Mesenchymal stem cell (in vitro differentiated cells and primary cell): ENCODE data around the gene NFKB1.

Source experiments
- DNase-seq: peaks from one replicate; pipeline ENCODE4 v3.0.0-alpha.2; 2013
- H2AFZ ChIP-seq: one replicate; pipeline ENCODE4 v1.6.1; 2013; ENCODE audit warnings: low read depth, mild to moderate bottlenecking, control low read depth, inconsistent platforms, low read length, moderate library complexity
- H2AK5ac ChIP-seq: 2 replicates; pipeline ENCODE4 v1.6.1; 2013; ENCODE audit warnings: low read length, moderate library complexity, mild to moderate bottlenecking, inconsistent platforms; ENCODE audit not compliant: severe bottlenecking
- H2BK120ac ChIP-seq: one replicate; pipeline ENCODE4 v1.6.1; 2013; ENCODE audit warnings: low read depth, mild to moderate bottlenecking, inconsistent platforms, low read length, moderate library complexity
- H2BK12ac ChIP-seq, 2 experiments: one replicate each; pipeline ENCODE4 v1.6.1; 2013; ENCODE audit warnings: inconsistent platforms in 2 of 2, low read length in 2 of 2, mild to moderate bottlenecking in 2 of 2, moderate library complexity in 2 of 2, control low read depth in 1 of 2
- H2BK15ac ChIP-seq: one replicate; pipeline ENCODE4 v1.6.1; 2013; ENCODE audit warnings: mild to moderate bottlenecking, low read depth, inconsistent platforms; ENCODE audit not compliant: poor library complexity, severe bottlenecking
- H2BK5ac ChIP-seq: 2 replicates; pipeline ENCODE4 v1.6.1; 2013; ENCODE audit warnings: low read depth, mild to moderate bottlenecking, low read length, control low read depth, inconsistent platforms; ENCODE audit not compliant: poor library complexity, severe bottlenecking
- H3K14ac ChIP-seq, 2 experiments: one replicate each; pipeline ENCODE4 v1.6.1; 2013; ENCODE audit warnings: inconsistent platforms in 2 of 2, low read length in 2 of 2, control low read depth in 1 of 2, mild to moderate bottlenecking in 1 of 2, moderate library complexity in 1 of 2
- H3K18ac ChIP-seq, 2 experiments: one replicate each; pipeline ENCODE4 v1.6.1; 2013; ENCODE audit warnings: inconsistent platforms in 2 of 2, low read length in 2 of 2, control low read depth in 1 of 2, low read depth in 1 of 2, mild to moderate bottlenecking in 1 of 2
- H3K23ac ChIP-seq, 2 experiments: one replicate each; pipeline ENCODE4 v1.6.1; 2013; ENCODE audit warnings: inconsistent platforms in 2 of 2, low read length in 2 of 2, mild to moderate bottlenecking in 2 of 2, moderate library complexity in 2 of 2, control low read depth in 1 of 2
- H3K27ac ChIP-seq: 2 replicates; pipeline ENCODE4 v1.5.1; 2013; ENCODE audit warnings: mild to moderate bottlenecking, moderate library complexity, low read length, control low read depth, inconsistent platforms; ENCODE audit not compliant: poor library complexity, severe bottlenecking
- H3K27me3 ChIP-seq, 2 experiments: 2 replicates each; pipeline versions ENCODE4 v1.6.1 to v1.7.0; 2013; ENCODE audit warnings: low read length in 2 of 2, mild to moderate bottlenecking in 2 of 2, moderate library complexity in 2 of 2, control low read depth in 1 of 2, inconsistent platforms in 1 of 2; ENCODE audit not compliant: control insufficient read depth in 1 of 2, insufficient read depth in 1 of 2
- H3K36me3 ChIP-seq, 2 experiments: 2 replicates each; pipeline versions ENCODE4 v1.6.1 to v1.7.0; 2013; ENCODE audit warnings: low read length in 2 of 2, control low read depth in 1 of 2, inconsistent platforms in 1 of 2, low read depth in 1 of 2, mild to moderate bottlenecking in 1 of 2; ENCODE audit not compliant: insufficient read depth in 2 of 2, control insufficient read depth in 1 of 2
- H3K4ac ChIP-seq, 2 experiments: one replicate each; pipeline ENCODE4 v1.6.1; 2013; ENCODE audit warnings: inconsistent platforms in 2 of 2, low read length in 2 of 2, mild to moderate bottlenecking in 2 of 2, moderate library complexity in 2 of 2, control low read depth in 1 of 2, low read depth in 1 of 2
- H3K4me1 ChIP-seq: 2 replicates; pipeline ENCODE4 v1.6.1; 2013; ENCODE audit warnings: low read depth, low read length, control low read depth; ENCODE audit not compliant: control insufficient read depth, insufficient read depth
- H3K4me2 ChIP-seq: 2 replicates; pipeline ENCODE4 v1.6.1; 2013; ENCODE audit warnings: low read length, mild to moderate bottlenecking, inconsistent platforms; ENCODE audit not compliant: poor library complexity, severe bottlenecking
- H3K4me3 ChIP-seq, 2 experiments: 2 replicates each; pipeline versions ENCODE4 v1.5.1 to v1.7.0; 2013; ENCODE audit warnings: low read length in 2 of 2, mild to moderate bottlenecking in 2 of 2, control low read depth in 1 of 2, low read depth in 1 of 2; ENCODE audit not compliant: insufficient read depth in 1 of 2
- H3K79me1 ChIP-seq: replicated peaks from 2 replicates; pipeline ENCODE4 v1.6.1; 2013; ENCODE audit warnings: mild to moderate bottlenecking, control low read depth, low read length, inconsistent platforms; ENCODE audit not compliant: poor library complexity, severe bottlenecking
- H3K9ac ChIP-seq: 2 replicates; pipeline ENCODE4 v1.7.0; 2013; ENCODE audit warnings: mild to moderate bottlenecking, low read length, moderate library complexity
- H3K9me3 ChIP-seq: 2 replicates; pipeline ENCODE4 v1.7.0; 2013; ENCODE audit warnings: mild to moderate bottlenecking, low read length; ENCODE audit not compliant: control insufficient read depth
- H4K8ac ChIP-seq: one replicate; pipeline ENCODE4 v1.6.1; 2013; ENCODE audit warnings: inconsistent platforms, mild to moderate bottlenecking, low read length, moderate library complexity
- H4K91ac ChIP-seq: one replicate; pipeline ENCODE4 v1.6.1; 2013; ENCODE audit warnings: mild to moderate bottlenecking, low read length, inconsistent platforms
- WGBS: methylation state at CpG from one replicate; pipeline ENCODE4 v1.1.7; 2013; ENCODE audit warnings: mixed read lengths; 5-methylcytosine and 5-hydroxymethylcytosine counted together

NFKB1 gene

GRCh38 chr4:102535398-102536082 is 34.4 kb downstream of the NFKB1 start:
- peak; percentile 58 for DNase-seq
- Histone ChIP-seq H3K18ac (no peak overlapping the region), H2BK5ac (no peak overlapping the region), H3K4me2 (no peak overlapping the region), H2AFZ (no peak overlapping the region), H2BK120ac (no peak overlapping the region), H3K36me3 (peaks cover 0 to 36% of the 10 kb centered on the region in 2 experiments), H4K8ac (no peak overlapping the region), H2BK12ac (no peak overlapping the region), H3K79me1 (peaks cover 7% of the 10 kb centered on the region), H3K27ac (no peak overlapping the region), H3K27me3 (no peaks in the 10 kb centered on the region), H2BK15ac (no peak overlapping the region), H3K4me1 (no peaks in the 10 kb centered on the region), H3K4ac (no peak overlapping the region), H3K4me3 (no peak overlapping the region), H3K9me3 (no peaks in the 10 kb centered on the region), H2AK5ac (no peak overlapping the region), H3K23ac (no peak overlapping the region), H3K9ac (peak overlapping the region; percentile 36), H3K14ac (no peak overlapping the region), H4K91ac (no peak overlapping the region)
- no CpG with 5 or more reads among the region's 4 CpGs for WGBS

- Histone ChIP-seq H3K9ac (no peak overlapping the region), H3K4me2 (no peak overlapping the region), H3K4ac (no peak overlapping the region), H3K36me3 (peaks cover 3 to 38% of the 10 kb centered on the region in 2 experiments), H2AK5ac (no peak overlapping the region), H4K91ac (no peak overlapping the region), H3K9me3 (no peaks in the 10 kb centered on the region), H2BK12ac (no peak overlapping the region), H3K27ac (no peak overlapping the region), H2BK120ac (no peak overlapping the region), H3K4me3 (no peak overlapping the region), H3K18ac (no peak overlapping the region), H4K8ac (no peak overlapping the region), H3K23ac (no peak overlapping the region), H2BK15ac (no peak overlapping the region), H2AFZ (no peak overlapping the region), H3K79me1 (peaks cover 15% of the 10 kb centered on the region), H2BK5ac (no peak overlapping the region), H3K4me1 (no peaks in the 10 kb centered on the region), H3K14ac (no peak overlapping the region), H3K27me3 (no peaks in the 10 kb centered on the region)
- DNase-seq = no peak
- WGBS = no CpG with 5 or more reads among the region's 3 CpGs
Measured at GRCh38 chr4:102536768-102537167, 35.6 kb downstream of the NFKB1 start.

- no peak overlapping the region for H3K9ac ChIP-seq
- 92% methylated on average over 2 of the region's 2 CpGs for WGBS
- no peak overlapping the region for H3K18ac ChIP-seq
- H3K36me3 ChIP-seq = peaks cover 3 to 41% of the 10 kb centered on the region in 2 experiments
- no peak overlapping the region for H2AK5ac ChIP-seq
- no peak overlapping the region for H2BK12ac ChIP-seq
- H3K27me3 ChIP-seq = no peaks in the 10 kb centered on the region
- no peak overlapping the region for H3K4me2 ChIP-seq
- H2BK15ac ChIP-seq = no peak overlapping the region
- no peaks in the 10 kb centered on the region for H3K9me3 ChIP-seq
- peak overlapping the region; percentile 37 for H3K27ac ChIP-seq
- no peak overlapping the region for H2BK120ac ChIP-seq
- no peaks in the 10 kb centered on the region for H3K4me1 ChIP-seq
- no peak for DNase-seq
- H2AFZ ChIP-seq = no peak overlapping the region
- no peak overlapping the region for H4K91ac ChIP-seq
- H2BK5ac ChIP-seq = no peak overlapping the region
- no peak overlapping the region for H3K4me3 ChIP-seq
- H3K23ac ChIP-seq = no peak overlapping the region
- H3K79me1 ChIP-seq = peaks cover 15% of the 10 kb centered on the region
- no peak overlapping the region for H3K14ac ChIP-seq
- H3K4ac ChIP-seq = no peak overlapping the region
- H4K8ac ChIP-seq = no peak overlapping the region
Measured at GRCh38 chr4:102537269-102537668, 36.1 kb downstream of the NFKB1 start.

GRCh38 chr4:102541697-102542096 is 40.5 kb downstream of the NFKB1 start:
- Histone ChIP-seq H3K9ac (no peak overlapping the region), H2BK120ac (no peak overlapping the region), H3K23ac (no peak overlapping the region), H4K8ac (no peak overlapping the region), H3K79me1 (peaks cover 23% of the 10 kb centered on the region), H3K9me3 (no peaks in the 10 kb centered on the region), H3K18ac (no peak overlapping the region), H3K27ac (no peak overlapping the region), H3K4me3 (no peak overlapping the region), H3K36me3 (peaks cover 6 to 45% of the 10 kb centered on the region in 2 experiments), H2BK5ac (no peak overlapping the region), H3K14ac (no peak overlapping the region), H2AFZ (no peak overlapping the region), H3K4ac (no peak overlapping the region), H3K4me2 (no peak overlapping the region), H3K27me3 (no peaks in the 10 kb centered on the region), H3K4me1 (no peaks in the 10 kb centered on the region), H2BK15ac (no peak overlapping the region), H2AK5ac (no peak overlapping the region), H4K91ac (no peak overlapping the region), H2BK12ac (no peak overlapping the region)
- no peak for DNase-seq
- WGBS = 70% methylated on average over 4 of the region's 4 CpGs
